ENCODE results near the gene JSRP1.

GRCh38 chr19:2271234-2272103 lies 15.3 kb upstream of the JSRP1 start:
- no peak for TF ChIP-seq FOXM1 (IDR thresholded peaks at IDR 0.05; ENCODE audit: borderline replicate concordance)
- no peak for TF ChIP-seq ELF4 (IDR thresholded peaks at IDR 0.05)
- no peak for TF ChIP-seq NFRKB (IDR thresholded peaks at IDR 0.05)
- no peak for TF ChIP-seq ZNF384 (IDR thresholded peaks at IDR 0.05)
- no peak for TF ChIP-seq L3MBTL2 (conservative IDR thresholded peaks at IDR 0.05)
- TF ChIP-seq TARDBP (IDR thresholded peaks at IDR 0.05): no peak
- no peak for TF ChIP-seq FOXK2 (IDR thresholded peaks at IDR 0.05)
- no peak for TF ChIP-seq SUZ12 (IDR thresholded peaks at IDR 0.05)
- TF ChIP-seq SP1 (IDR thresholded peaks at IDR 0.05): no peak
- TF ChIP-seq HDGF (IDR thresholded peaks at IDR 0.05; ENCODE audit: borderline replicate concordance): no peak
- no peak for TF ChIP-seq LEF1 (IDR thresholded peaks at IDR 0.05; ENCODE audit: borderline replicate concordance)
- no peak for TF ChIP-seq FOXA1 (IDR thresholded peaks at IDR 0.05)
- no peak for TF ChIP-seq ARNT (IDR thresholded peaks at IDR 0.05)
- no peak for TF ChIP-seq BHLHE40 (IDR thresholded peaks at IDR 0.05; ENCODE audit: borderline replicate concordance)

Measured in HEK293T (cell line).